HG03066 (cell line): ENCODE measurements around the gene ABCG5.

Source experiments
- ATAC-seq: cut with Tn5 transposase; IDR thresholded peaks from one replicate; pipeline ENCODE4 v1.9.1; 2021; ENCODE audit warnings: low read depth; ENCODE audit not compliant: unreplicated experiment

The ABCG5 gene

DNA sequence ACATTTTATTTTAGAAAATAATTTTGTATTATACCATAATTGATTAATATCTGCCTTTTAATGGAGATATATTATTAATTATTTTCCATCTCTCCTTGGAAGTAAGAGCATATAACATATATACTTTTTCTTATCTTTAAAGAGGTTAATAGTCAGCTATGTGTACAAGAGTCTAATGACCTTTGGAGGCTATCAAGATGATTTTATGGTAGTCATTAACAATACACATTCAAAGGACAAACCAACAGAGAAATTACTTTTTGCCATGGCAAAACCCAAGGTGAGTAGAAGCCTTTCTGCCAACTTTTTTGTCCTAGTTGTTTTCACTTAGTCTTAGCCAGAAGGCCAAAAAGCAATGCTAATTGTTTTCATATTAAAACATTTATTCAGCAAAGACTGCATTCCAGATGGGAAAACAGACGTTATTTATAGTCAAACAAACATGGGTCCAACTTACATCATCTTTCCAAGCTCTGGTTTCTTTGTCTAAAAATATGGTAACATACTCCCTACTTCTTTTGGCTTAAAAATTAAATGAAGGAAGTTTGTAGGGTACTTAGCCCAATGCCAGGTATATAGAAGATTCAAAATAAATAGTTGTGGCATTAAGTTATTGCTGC is 74.4 kb downstream of the ABCG5 start:
- no peak for ATAC-seq

DNA sequence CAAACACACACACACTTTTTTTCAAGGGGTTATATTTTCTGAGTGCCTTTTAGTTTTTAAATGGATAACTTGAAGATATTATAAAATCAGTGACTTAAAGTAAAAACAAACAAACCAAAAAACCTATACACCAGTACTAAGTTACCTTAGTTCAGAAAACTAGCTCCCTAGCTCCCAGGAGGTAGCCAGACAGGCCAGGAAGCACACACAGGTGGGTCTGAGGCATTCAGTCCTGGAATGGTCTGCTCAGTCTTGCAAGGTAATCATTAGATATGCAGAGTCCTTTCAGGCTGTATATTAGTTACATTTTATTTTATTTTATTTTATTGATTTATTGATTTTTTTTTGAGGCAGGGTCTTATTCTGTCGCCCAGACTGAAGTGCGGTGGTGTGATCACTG is 75.5 kb downstream of the ABCG5 start:
- ATAC-seq: no peak
